ENCODE data around the gene C11orf68.

C11orf68 gene

DNA sequence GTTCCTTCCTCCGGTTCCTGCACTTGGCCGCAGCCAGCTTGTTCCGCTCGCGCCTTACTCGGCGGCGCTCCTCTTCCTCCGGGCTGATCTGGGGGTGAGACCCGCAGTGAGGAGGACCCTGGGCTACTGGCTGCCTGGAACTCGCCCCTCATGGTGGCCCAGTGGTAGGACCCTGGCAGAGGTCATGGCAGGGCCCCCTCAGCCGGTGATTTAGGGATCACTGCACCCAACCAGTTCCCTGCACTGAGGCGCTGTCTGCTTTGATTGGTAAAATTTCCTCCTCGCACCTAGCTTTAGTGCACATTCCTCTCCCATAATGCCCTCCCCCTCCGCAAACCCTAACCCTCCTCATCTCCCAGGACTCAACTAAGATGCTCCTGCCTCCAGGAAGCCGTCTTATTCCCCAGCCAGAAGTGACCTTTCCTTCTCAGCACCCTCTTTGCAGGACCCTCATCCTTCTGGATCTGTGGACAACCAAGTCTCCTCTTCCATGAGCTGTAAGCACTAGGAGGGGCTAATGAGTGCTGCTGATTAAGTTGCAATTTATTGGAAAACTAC, 24.7 kb downstream of the C11orf68 start:
- TF ChIP-seq, protein P1, sequence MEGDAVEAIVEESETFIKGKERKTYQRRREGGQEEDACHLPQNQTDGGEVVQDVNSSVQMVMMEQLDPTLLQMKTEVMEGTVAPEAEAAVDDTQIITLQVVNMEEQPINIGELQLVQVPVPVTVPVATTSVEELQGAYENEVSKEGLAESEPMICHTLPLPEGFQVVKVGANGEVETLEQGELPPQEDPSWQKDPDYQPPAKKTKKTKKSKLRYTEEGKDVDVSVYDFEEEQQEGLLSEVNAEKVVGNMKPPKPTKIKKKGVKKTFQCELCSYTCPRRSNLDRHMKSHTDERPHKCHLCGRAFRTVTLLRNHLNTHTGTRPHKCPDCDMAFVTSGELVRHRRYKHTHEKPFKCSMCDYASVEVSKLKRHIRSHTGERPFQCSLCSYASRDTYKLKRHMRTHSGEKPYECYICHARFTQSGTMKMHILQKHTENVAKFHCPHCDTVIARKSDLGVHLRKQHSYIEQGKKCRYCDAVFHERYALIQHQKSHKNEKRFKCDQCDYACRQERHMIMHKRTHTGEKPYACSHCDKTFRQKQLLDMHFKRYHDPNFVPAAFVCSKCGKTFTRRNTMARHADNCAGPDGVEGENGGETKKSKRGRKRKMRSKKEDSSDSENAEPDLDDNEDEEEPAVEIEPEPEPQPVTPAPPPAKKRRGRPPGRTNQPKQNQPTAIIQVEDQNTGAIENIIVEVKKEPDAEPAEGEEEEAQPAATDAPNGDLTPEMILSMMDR (IDR thresholded peaks at IDR 0.05; ENCODE audit: borderline replicate concordance, insufficient read depth, low read depth, low read length): no peak
- H3K4me3 ChIP-seq (ENCODE audit: low read depth, low read length): peak overlapping the region; percentile 37

DNA sequence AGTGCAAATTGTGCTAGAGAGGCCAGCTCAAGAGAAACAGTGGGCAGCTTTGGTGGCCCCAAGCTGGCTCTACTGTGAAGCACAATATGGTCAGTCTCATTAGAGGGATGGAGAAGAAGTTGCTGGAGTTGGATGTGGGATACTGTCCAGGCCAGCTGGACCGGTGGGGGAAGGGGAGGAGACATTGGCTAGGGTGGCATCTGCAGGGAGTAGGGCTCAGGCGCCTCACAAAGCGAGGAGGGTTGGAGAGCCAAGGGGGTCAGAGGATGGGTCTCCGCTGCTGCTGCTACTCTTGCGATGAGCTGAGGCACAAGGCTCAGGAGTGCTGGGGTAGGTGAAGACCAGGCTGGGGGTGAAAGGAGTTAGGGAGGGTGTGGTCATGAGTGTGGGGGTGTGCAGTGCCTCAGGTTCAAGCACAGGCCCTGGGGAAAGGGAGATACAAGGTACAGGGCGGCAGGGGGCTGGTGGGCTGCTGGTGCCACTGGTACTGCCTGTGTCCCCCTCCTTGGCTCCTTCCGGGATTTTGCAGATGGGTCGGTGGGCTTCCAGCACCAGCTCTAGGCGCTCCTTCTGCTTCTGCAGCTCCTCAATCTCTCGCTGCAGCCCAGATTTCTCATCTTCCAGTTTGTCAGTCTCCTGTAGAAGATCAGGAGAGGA, 26.1 kb downstream of the C11orf68 start:
- TF ChIP-seq, protein P1 (IDR thresholded peaks at IDR 0.05; ENCODE audit: borderline replicate concordance, insufficient read depth, low read depth, low read length): no peak
- peak overlapping the region; percentile 98 for H3K4me3 ChIP-seq (ENCODE audit: low read depth, low read length)

DNA sequence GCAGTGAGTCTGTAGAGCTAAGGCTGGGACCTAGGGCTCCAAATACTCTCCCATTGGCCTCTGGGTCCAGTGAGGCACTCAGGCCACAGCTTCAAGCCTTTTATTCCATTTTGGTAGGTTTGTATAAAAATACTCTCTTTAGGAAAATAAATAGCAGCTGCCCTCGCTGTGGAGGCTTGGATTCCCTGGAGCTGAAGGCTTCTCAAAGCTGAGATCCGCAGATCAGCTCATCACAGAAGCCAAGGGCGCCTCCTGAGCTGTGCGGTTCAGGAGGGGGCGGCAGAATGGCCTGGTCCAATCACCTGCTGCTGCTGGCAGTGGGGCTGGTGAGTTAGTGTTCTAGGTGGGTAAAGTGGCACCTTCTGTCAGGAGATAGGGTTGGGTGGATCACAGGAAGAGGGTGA, 26.7 kb downstream of the C11orf68 start:
- peak overlapping the region; percentile 98 for H3K4me3 ChIP-seq (ENCODE audit: low read depth, low read length)

DNA sequence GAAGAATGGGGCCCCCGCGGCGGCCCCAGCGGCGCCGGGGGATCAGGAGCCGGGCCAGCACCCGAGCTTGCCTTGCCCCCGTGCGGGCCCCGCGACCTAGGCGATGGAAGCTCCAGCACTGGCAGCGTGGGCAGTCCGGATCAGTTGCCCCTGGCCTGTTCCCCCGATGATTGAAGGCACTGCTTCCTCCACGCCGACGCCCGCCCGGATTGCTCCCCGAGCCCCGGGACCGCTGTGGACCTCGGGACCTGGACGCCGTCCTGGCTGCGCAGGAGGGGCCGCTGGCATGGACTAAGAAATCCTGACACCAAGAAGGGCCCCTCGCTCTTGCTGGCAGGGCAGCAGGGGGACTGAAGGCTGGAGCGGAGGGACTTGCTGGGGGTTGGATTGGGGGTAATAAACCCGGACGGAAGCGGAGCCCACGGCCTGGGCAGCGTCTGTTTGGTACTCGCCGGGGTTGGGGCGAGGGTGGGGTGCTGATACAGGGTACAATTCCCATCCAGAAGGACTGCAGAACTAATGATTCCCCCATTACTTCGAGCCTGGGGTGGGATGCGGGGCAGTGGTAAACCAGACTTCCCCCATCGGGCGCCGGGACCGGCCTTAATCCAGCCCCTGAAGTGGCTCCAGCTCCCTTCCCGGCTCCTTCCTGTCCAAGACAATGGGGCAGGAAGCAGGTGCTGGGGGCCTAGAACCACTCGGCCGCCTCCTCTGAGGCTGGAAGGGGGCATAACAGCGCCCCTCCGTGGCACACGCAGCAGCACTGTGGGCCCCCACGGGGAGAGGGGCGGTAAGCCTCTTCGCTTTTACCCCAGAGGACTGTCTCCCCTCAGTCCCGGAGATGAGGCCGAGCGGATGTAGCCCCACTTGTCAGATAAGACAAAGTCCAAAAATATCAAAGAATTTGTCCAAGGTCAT, 27.4 kb downstream of the C11orf68 start:
- H3K4me3 ChIP-seq (ENCODE audit: low read depth, low read length): peak overlapping the region; percentile 98
- TF ChIP-seq, protein P1 (IDR thresholded peaks at IDR 0.05; ENCODE audit: borderline replicate concordance, insufficient read depth, low read depth, low read length): peak; percentile 68

DNA sequence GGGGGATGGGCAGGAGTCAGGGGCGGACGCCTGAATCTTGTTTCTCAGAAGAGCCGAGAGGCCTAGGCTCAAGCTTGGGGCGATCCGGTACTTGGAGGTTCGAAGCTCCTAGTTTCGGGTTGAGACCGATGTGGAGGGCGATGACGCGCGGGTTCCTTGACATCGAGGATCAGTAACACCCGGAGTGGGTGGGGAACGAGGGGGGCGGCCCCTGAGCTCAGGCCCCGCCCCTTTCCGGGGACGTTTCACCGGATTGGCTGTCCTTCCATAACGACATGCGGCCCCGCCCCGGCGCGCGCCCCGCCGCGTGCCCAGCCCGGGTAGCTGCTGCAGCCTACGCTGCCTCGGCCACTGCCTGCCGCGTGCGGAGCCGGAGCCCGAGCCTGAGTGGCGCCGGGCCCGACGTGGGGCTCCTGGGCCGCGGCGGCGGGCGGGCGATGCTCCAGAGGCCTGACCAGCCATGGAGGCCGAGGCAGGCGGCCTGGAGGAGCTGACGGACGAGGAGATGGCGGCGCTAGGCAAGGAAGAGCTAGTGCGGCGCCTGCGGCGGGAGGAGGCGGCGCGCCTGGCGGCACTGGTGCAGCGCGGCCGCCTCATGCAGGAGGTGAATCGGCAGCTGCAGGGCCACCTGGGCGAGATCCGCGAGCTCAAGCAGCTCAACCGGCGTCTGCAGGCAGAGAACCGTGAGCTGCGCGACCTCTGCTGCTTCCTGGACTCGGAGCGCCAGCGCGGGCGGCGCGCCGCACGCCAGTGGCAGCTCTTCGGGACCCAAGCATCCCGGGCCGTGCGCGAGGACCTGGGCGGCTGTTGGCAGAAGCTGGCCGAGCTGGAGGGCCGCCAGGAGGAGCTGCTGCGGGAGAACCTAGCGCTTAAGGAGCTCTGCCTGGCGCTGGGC, 28.3 kb downstream of the C11orf68 start, which contains the start of gene CCDC85B:
TSS of gene CCDC85B (plus strand) at position 350 of the 895 bp plus-strand sequence. CDS start at position 461, 111 bp downstream.
- TF ChIP-seq, protein P1 (IDR thresholded peaks at IDR 0.05; ENCODE audit: borderline replicate concordance, insufficient read depth, low read depth, low read length): peak; percentile 21; the same call in 1 of the 2 replicates
- H3K4me3 ChIP-seq (ENCODE audit: low read depth, low read length): peak within 1 kb of the TSS; percentile 98

DNA sequence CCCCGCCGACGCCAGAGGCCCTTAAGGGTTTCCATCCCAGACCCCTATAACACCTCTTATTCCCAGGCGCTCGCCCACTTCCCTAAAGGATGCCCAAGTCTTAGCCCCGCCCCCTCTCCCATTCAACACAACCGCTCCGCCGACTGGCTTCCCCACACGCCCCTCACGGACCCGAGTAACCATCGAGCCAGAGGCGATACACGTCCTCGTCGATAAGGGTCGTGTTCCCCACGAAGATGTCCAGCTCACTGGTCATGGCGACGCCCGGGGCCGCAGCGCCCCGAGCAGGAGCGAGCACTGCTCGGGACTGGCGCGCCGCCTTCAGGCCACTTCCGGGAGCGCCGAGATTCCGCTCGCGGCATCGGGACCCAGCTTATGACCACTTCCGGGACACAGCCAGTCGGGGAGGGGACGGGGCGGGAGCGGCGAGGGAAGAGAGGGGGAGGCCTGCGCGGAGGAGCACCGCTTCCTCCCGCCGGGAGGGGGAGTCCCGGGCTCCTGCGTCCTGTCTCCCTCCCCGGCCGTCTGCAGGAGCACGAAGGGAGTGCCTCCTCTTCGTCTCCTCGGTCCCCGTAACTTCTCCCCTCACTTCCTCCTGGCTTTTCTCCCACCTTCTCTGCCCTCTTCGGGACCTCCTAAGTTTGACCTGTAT, 30.6 kb downstream of the C11orf68 start, which contains the start of gene FIBP:
TSS of gene FIBP (minus strand) at position 309 of the 652 bp plus-strand sequence. CDS start at position 256, 53 bp downstream.
- H3K4me3 ChIP-seq (ENCODE audit: low read depth, low read length): peak within 1 kb of the TSS; percentile 90
- TF ChIP-seq, protein P1 (IDR thresholded peaks at IDR 0.05; ENCODE audit: borderline replicate concordance, insufficient read depth, low read depth, low read length): peak; percentile 87
